Measurements from ENCODE around the gene OXNAD1.
A peak's percentile ranks its signal among the peaks of the same experiment; 100 is the strongest.

- peak; percentile 63; the same call in 1 of the 2 replicates for TF ChIP-seq POLR2AphosphoS5 (IDR thresholded peaks at IDR 0.05; ENCODE audit: low read depth, low read length)
- no peak for TF ChIP-seq POLR2A (IDR thresholded peaks at IDR 0.05; ENCODE audit: low read depth, low read length)
- TF ChIP-seq PAX5 (IDR thresholded peaks at IDR 0.05; ENCODE audit: insufficient read depth, low read length, severe bottlenecking): no peak
- TF ChIP-seq TAF1 (IDR thresholded peaks at IDR 0.05; ENCODE audit: low read depth, low read length): no peak
Observed at GRCh38 chr3:16309558-16309957, 44.5 kb downstream of the OXNAD1 start.
